ENCODE measurements around the gene CELF2. TPM values are rescaled to one million over a fixed set of nuclear protein-coding genes. Genes with fewer than 3 reads are reported as not detected.

Gene CELF2
- total RNA-seq, 1 experiment from 2014 or later: 28.7 TPM

GRCh38 chr10:11232222-11232961, 214.7 kb downstream of the CELF2 start:
- Histone ChIP-seq H2BK120ac (ENCODE audit: low read depth, low read length, poor library complexity, severe bottlenecking) (no peak overlapping the region), H3K27me3 (ENCODE audit: insufficient read depth, low read length) (no peaks in the 10 kb centered on the region), H2BK5ac (ENCODE audit: insufficient read length, low read length) (no peak overlapping the region), H3T11ph (ENCODE audit: low read length) (no peak overlapping the region), H3K4ac (ENCODE audit: low read depth, low read length) (no peak overlapping the region), H3K23ac (ENCODE audit: insufficient read length, low read depth, low read length) (no peak overlapping the region), H4K5ac (ENCODE audit: insufficient read length, low read depth, low read length) (no peak overlapping the region), H3K56ac (ENCODE audit: insufficient read length, low read depth, low read length) (no peak overlapping the region), H2BK12ac (ENCODE audit: insufficient read length, low read depth, low read length) (no peak overlapping the region), H3K14ac (ENCODE audit: insufficient read depth, low read length) (no peak overlapping the region), H4K91ac (ENCODE audit: insufficient read length, low read depth, low read length) (no peak overlapping the region), H4K20me1 (ENCODE audit: control insufficient read depth, insufficient read depth, insufficient read length) (no peaks in the 10 kb centered on the region), H3K79me1 (ENCODE audit: insufficient read depth, low read depth, low read length, poor library complexity, severe bottlenecking) (no peaks in the 10 kb centered on the region), H4K8ac (replicated peaks; ENCODE audit: insufficient read length, low read depth, low read length) (no peak overlapping the region), H3K27ac (ENCODE audit: insufficient read length, low read depth, low read length) (no peak overlapping the region), H3K9me3 (ENCODE audit: control insufficient read depth, low read depth, low read length) (no peaks in the 10 kb centered on the region), H3K79me2 (ENCODE audit: insufficient read depth, low read length) (no peaks in the 10 kb centered on the region), H2AFZ (ENCODE audit: low read length) (no peak overlapping the region), H3K4me1 (ENCODE audit: insufficient read depth, low read length) (no peaks in the 10 kb centered on the region), H2BK20ac (ENCODE audit: low read depth, low read length, poor library complexity, severe bottlenecking) (no peak overlapping the region), H3K23me2 (ENCODE audit: insufficient read length, low read depth, low read length, poor library complexity, severe bottlenecking) (no peaks in the 10 kb centered on the region), H2BK15ac (ENCODE audit: low read depth, low read length) (no peak overlapping the region), H3K9ac (ENCODE audit: extremely low read depth, insufficient read length, low read length) (no peak overlapping the region), H3K4me2 (ENCODE audit: insufficient read depth, insufficient read length, low read length) (no peak overlapping the region), H2AK5ac (ENCODE audit: insufficient read length, low read length) (no peak overlapping the region), H3K18ac (ENCODE audit: insufficient read length, low read depth, low read length) (no peak overlapping the region)
- no peak overlapping the region for H3K4me3 Mint-ChIP-seq
- H3K4me1 Mint-ChIP-seq: peaks cover 2 to 5% of the 10 kb centered on the region in 2 experiments; a peak in 1 of 4 replicates
- peaks cover 0 to 3% (median 0%) of the 10 kb centered on the region in 3 experiments; a peak in 1 of 7 replicates for H3K36me3 Mint-ChIP-seq (ENCODE audit: insufficient read depth in 1 of 3, low read depth in 3 of 3)
- WGBS (ENCODE audit: extremely low coverage, insufficient read length, low lambda C conversion rate): no CpG with 5 or more reads among the region's 8 CpGs
- no peak for DNase-seq
- no peaks in the 10 kb centered on the region for H3K27me3 Mint-ChIP-seq (ENCODE audit: low read depth)
- H3K27ac Mint-ChIP-seq: no peak overlapping the region
- TF ChIP-seq CTCF (conservative IDR thresholded peaks at IDR 0.05): no peak
- no peaks in the 10 kb centered on the region for H3K9me3 Mint-ChIP-seq
